Measurements from ENCODE around the gene ERP44.

The ERP44 gene

GRCh38 chr9:100112677-100113336, 14.0 kb upstream of the ERP44 start:
- no peak for DNase-seq (ENCODE audit: low spot score)
- in situ Hi-C loops (cut with MboI; ENCODE audit: low sequenced_read_pairs, unreplicated experiment), result no loop called here
- no peak for TF ChIP-seq CTCF (IDR thresholded peaks at IDR 0.05; ENCODE audit: borderline replicate concordance, control extremely low read depth, extremely low read depth, insufficient read depth, missing control alignments)

GRCh38 chr9:100111235-100111634, 12.4 kb upstream of the ERP44 start:
- no peak for DNase-seq (ENCODE audit: low spot score)
- in situ Hi-C loops (cut with MboI; ENCODE audit: low sequenced_read_pairs, unreplicated experiment), result no loop called here
- TF ChIP-seq CTCF (IDR thresholded peaks at IDR 0.05; ENCODE audit: borderline replicate concordance, control extremely low read depth, extremely low read depth, insufficient read depth, missing control alignments), result no peak

- DNase-seq (ENCODE audit: low spot score), result no peak
- in situ Hi-C loops (cut with MboI; ENCODE audit: low sequenced_read_pairs, unreplicated experiment), result no loop called here
- no peak for TF ChIP-seq CTCF (IDR thresholded peaks at IDR 0.05; ENCODE audit: borderline replicate concordance, control extremely low read depth, extremely low read depth, insufficient read depth, missing control alignments)
Observed at GRCh38 chr9:100108559-100108958, 9.8 kb upstream of the ERP44 start.

DNA sequence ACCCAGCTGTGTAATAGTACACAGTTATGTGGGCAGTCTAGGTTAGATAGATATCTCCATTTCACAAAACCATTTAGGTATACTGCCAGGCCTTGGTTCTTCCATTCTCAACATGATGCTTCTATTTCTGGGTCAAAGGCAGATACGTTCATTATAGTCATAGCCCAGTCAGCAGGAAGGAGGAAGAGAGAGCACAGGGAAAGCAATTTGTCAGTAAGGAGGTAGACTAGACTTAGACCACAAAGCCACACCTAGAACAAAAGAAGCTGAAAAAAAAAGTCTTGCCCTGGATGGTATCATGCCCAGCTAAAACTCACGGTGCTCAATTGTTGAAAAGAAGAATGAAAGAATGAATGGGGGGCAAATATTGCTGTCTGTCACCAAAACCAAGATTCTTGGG, 7.8 kb upstream of the ERP44 start:
- TF ChIP-seq CTCF (IDR thresholded peaks at IDR 0.05; ENCODE audit: borderline replicate concordance, control extremely low read depth, extremely low read depth, insufficient read depth, missing control alignments), result no peak
- DNase-seq (ENCODE audit: low spot score), result no peak

DNA sequence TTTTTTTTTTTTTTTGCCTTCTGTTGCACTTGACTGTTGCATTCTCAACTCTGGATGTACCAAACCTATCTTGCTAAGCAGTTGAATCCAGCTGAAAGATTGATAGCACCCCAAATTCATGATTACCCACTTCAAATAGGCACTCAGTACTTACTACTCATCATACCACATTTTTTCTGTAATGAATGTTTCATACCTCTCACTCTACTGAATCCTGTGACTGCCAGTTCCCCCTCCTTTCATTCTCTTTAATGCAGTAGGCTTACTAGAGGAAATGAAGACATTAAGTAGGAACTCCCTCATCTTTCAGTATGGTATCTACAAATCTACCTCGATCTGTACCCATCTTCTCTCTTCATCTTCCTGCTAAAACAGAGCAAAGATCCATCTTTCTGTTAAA, 7.1 kb upstream of the ERP44 start:
- DNase-seq (ENCODE audit: low spot score), result no peak
- in situ Hi-C loops (cut with MboI; ENCODE audit: low sequenced_read_pairs, unreplicated experiment), result no loop called here
- TF ChIP-seq CTCF (IDR thresholded peaks at IDR 0.05; ENCODE audit: borderline replicate concordance, control extremely low read depth, extremely low read depth, insufficient read depth, missing control alignments), result no peak

More for the DNA sequence above, 7.8 kb upstream of the ERP44 start:
- in situ Hi-C loops (cut with MboI; ENCODE audit: low sequenced_read_pairs, unreplicated experiment), result no loop called here

- TF ChIP-seq CTCF (IDR thresholded peaks at IDR 0.05; ENCODE audit: borderline replicate concordance, control extremely low read depth, extremely low read depth, insufficient read depth, missing control alignments), result no peak
- in situ Hi-C loops (cut with MboI; ENCODE audit: low sequenced_read_pairs, unreplicated experiment), result no loop called here
- DNase-seq (ENCODE audit: low spot score), result no peak
Observed at GRCh38 chr9:100104314-100104713, 5.5 kb upstream of the ERP44 start.
